Measurements from ENCODE around the gene RAPGEF4. TPM values are rescaled to one million over a fixed set of nuclear protein-coding genes. Genes with fewer than 3 reads are reported as not detected.

The RAPGEF4 gene
- total RNA-seq, 2 experiments from 2014 or later = 0.85 to 1.3 TPM

DNA sequence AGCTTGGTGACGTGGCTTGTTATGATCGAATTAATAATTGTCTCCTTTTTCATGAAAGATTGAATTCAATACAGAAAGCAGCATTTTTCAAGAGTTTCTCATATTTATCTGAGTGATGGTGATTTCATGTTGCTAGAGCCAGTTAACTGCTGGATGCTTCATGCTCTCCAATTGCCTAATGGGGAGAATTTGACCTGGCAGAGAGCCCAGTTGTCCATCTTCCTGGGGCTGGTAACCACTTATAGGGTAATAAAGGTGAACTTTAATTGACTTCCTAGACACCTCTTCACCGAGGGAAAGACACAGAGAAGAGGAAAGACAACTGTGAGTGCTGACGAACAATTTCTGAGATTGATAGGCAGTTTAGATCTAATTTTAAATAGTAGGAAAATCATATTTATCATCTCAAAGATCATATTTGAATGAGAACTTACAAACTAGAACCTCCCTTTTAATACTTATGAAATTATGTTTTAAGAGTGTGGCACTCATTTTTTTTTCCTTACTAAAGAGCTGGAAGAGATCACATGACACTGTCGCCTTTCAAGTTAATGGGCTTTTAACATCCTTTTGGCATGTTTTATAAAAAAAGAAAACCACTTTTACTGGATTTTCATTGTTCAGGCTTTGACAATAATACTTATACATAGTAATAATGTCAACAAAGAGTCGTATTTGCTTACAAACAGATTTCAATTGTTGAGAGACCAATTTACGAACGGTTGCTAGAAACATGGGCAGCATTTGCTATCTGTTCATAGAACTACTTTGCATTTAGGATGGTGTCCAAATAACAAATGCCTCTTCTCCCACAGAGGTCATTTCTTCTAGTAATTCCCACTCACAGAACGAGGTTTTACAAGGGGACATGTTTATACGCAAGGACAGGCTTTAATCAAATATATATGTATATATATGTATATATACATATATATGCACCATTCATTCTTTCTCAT lies 153.3 kb downstream of the RAPGEF4 start:
- intact Hi-C loops (cut with micrococcal nuclease) = no loop called here
- no peak overlapping the region for H3K4me3 Mint-ChIP-seq
- ChIA-PET CTCF (interaction anchor here (2.1 kb wide), 1 partner anchor 43 kb away, joined by 7 read pairs; no protein-coding TSS in a partner anchor), POLR2A (interaction anchor here (0.7 to 0.8 kb wide), 2 partner anchors 9 to 12 kb away, joined by 3 read pairs; no protein-coding TSS in a partner anchor)
- no peaks in the 10 kb centered on the region for H3K36me3 Mint-ChIP-seq (ENCODE audit: low read depth)
- no peak for DNase-seq
- no peaks in the 10 kb centered on the region for H3K27me3 Mint-ChIP-seq
- no peaks in the 10 kb centered on the region for H3K4me1 Mint-ChIP-seq (ENCODE audit: low read depth)
- no peak for ATAC-seq
- H3K27ac Mint-ChIP-seq = no peak overlapping the region
- H3K9me3 Mint-ChIP-seq = no peaks in the 10 kb centered on the region
- TF ChIP-seq, protein P1, sequence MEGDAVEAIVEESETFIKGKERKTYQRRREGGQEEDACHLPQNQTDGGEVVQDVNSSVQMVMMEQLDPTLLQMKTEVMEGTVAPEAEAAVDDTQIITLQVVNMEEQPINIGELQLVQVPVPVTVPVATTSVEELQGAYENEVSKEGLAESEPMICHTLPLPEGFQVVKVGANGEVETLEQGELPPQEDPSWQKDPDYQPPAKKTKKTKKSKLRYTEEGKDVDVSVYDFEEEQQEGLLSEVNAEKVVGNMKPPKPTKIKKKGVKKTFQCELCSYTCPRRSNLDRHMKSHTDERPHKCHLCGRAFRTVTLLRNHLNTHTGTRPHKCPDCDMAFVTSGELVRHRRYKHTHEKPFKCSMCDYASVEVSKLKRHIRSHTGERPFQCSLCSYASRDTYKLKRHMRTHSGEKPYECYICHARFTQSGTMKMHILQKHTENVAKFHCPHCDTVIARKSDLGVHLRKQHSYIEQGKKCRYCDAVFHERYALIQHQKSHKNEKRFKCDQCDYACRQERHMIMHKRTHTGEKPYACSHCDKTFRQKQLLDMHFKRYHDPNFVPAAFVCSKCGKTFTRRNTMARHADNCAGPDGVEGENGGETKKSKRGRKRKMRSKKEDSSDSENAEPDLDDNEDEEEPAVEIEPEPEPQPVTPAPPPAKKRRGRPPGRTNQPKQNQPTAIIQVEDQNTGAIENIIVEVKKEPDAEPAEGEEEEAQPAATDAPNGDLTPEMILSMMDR (IDR thresholded peaks at IDR 0.05) = no peak

DNA sequence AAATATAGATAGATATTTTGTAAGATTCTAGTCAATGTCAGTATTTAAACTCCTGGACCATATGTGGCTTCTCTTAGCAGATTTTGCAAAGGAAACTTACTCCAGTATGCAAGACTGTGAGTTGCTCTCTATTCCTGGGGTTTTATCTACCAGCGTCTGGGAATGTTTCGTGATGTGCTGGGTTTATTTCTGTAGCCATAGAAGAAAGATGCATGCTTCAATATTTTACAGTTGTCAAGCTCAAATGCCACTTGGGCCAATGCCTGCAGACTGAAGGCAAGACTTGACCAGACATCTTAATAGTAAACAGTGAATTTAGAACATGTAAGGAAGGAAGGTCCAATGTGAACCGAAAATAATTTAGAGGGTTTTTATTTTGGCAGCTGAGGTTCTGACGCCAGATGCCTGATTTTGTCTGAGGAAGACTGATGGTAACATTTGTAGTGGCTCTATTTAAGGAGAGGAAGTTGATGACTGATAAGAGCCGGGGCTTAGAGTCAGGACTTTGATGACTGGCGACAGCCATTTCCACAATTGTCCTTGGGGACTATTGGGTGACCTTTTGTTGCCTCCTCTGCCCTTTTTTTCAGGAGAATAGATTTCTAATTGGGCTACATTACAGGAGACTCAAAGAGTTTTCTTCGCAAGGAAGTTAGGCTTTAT lies 154.3 kb downstream of the RAPGEF4 start:
- no peak for DNase-seq
- Mint-ChIP-seq H3K4me1 (ENCODE audit: low read depth) (no peaks in the 10 kb centered on the region), H3K27me3 (no peaks in the 10 kb centered on the region), H3K36me3 (ENCODE audit: low read depth) (no peaks in the 10 kb centered on the region), H3K9me3 (no peaks in the 10 kb centered on the region), H3K27ac (no peak overlapping the region), H3K4me3 (no peak overlapping the region)
- ChIA-PET CTCF (no interaction called here), POLR2A (no interaction called here)
- TF ChIP-seq, protein P1 (IDR thresholded peaks at IDR 0.05) = no peak
- intact Hi-C loops (cut with micrococcal nuclease) = no loop called here
- ATAC-seq = no peak

DNA sequence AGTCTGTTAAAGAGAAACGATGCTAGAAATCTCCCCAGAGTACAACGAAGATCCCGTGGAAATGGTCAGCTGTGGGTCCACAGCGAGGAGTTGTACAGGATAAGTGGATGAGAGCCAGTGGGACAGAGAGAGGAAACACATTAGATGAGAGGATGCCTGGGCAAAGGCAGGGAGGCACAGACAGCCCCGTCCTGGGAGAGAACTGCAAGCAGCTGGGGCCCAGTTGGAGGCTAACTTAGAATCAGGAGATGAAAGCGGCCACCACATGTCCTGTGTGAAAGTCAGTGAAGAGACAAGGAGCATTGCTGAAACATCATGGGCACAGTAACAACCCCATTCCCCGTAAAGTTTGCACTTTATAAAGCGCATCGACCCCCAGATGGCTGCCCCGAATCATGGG lies 157.5 kb downstream of the RAPGEF4 start:
- H3K9me3 Mint-ChIP-seq = no peaks in the 10 kb centered on the region
- ChIA-PET POLR2A (no interaction called here), CTCF (no interaction called here)
- ATAC-seq (no peak), DNase-seq (no peak)
- TF ChIP-seq, protein P1 (IDR thresholded peaks at IDR 0.05) = no peak
- peaks cover 2% of the 10 kb centered on the region for H3K27me3 Mint-ChIP-seq
- no peaks in the 10 kb centered on the region for H3K36me3 Mint-ChIP-seq (ENCODE audit: low read depth)
- no peak overlapping the region for H3K27ac Mint-ChIP-seq
- intact Hi-C loops (cut with micrococcal nuclease) = no loop called here
- H3K4me3 Mint-ChIP-seq = no peak overlapping the region
- no peaks in the 10 kb centered on the region for H3K4me1 Mint-ChIP-seq (ENCODE audit: low read depth)

DNA sequence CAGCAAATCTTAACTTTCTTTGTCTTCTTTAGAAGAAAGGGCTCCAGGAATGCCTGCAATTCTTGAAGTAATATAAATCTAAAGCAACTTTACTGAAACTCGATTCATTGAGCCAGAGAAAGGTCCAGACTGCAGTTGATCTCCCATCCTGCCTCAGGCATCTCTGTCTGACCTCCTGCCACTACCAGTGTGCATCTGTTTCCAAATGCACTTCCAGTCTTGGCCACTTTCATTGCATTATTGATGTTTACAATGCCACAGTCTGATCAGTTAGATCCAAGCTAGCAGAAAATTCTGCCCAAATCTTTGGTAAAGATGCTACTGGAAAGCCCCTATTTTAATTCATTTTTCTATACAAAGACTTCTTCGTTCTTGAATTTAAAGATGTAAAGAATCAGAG lies 158.0 kb downstream of the RAPGEF4 start:
- Mint-ChIP-seq H3K27ac (no peak overlapping the region), H3K9me3 (no peaks in the 10 kb centered on the region), H3K4me3 (no peak overlapping the region), H3K36me3 (ENCODE audit: low read depth) (no peaks in the 10 kb centered on the region), H3K27me3 (peaks cover 5% of the 10 kb centered on the region), H3K4me1 (ENCODE audit: low read depth) (no peaks in the 10 kb centered on the region)
- ATAC-seq (no peak), DNase-seq (no peak)
- intact Hi-C loops (cut with micrococcal nuclease) = no loop called here
- POLR2A ChIA-PET = no interaction called here
- CTCF ChIA-PET = no interaction called here
- TF ChIP-seq, protein P1 (IDR thresholded peaks at IDR 0.05) = no peak

Data from activated CD8-positive, alpha-beta T cell treated with anti-CD3 and anti-CD28 coated beads for 36 hours (primary cell).